Osteoblast (primary cell): ENCODE results near the gene RAPGEF1. TPM values are rescaled to one million over a fixed set of nuclear protein-coding genes. Genes with fewer than 3 reads are reported as not detected.
"Not testable (repeated sequence)": the region's sequence is repeated elsewhere in the genome, so short reads cannot be mapped to it uniquely, and the experiment has no call there.

ENCODE experiments used
- DNase-seq: peaks from one replicate; pipeline ENCODE4 v3.0.0; 2011; ENCODE audit warnings: low spot score, mixed read lengths; ENCODE audit not compliant: insufficient read length; ENCODE audit errors: missing footprints
- H2AFZ ChIP-seq: 2 replicates; pipeline ENCODE4 v1.6.0; 2011; ENCODE audit warnings: mild to moderate bottlenecking, low read length
- H3K27ac ChIP-seq: 2 replicates; pipeline ENCODE4 v1.5.1; 2011; ENCODE audit warnings: mild to moderate bottlenecking, low read depth, low read length, moderate library complexity
- H3K27me3 ChIP-seq: 2 replicates; pipeline ENCODE4 v1.6.0; 2012; ENCODE audit warnings: mild to moderate bottlenecking, control low read depth, inconsistent platforms, low read length, moderate library complexity; ENCODE audit not compliant: insufficient read depth
- H3K36me3 ChIP-seq: 2 replicates; pipeline ENCODE4 v1.5.1; 2011; ENCODE audit warnings: mild to moderate bottlenecking, low read length, control low read depth, moderate library complexity; ENCODE audit not compliant: insufficient read depth
- H3K4me1 ChIP-seq: 2 replicates; pipeline ENCODE4 v1.5.1; 2011; ENCODE audit warnings: mild to moderate bottlenecking, low read length, control low read depth, moderate library complexity; ENCODE audit not compliant: insufficient read depth
- H3K4me2 ChIP-seq: 2 replicates; pipeline ENCODE4 v1.6.0; 2011; ENCODE audit warnings: mild to moderate bottlenecking, low read length; ENCODE audit not compliant: insufficient read depth
- H3K4me3 ChIP-seq: fragments of 200-600 bp; sonication (generic); 3 replicates; pipeline ENCODE4 v1.5.1; 2012; ENCODE audit warnings: mild to moderate bottlenecking, low read length, inconsistent platforms; ENCODE audit not compliant: insufficient read depth
- H3K79me2 ChIP-seq: 2 replicates; pipeline ENCODE4 v1.6.0; 2012; ENCODE audit warnings: mild to moderate bottlenecking, low read length, control low read depth, inconsistent platforms; ENCODE audit not compliant: insufficient read depth
- H3K9me3 ChIP-seq: 2 replicates; pipeline ENCODE4 v1.5.1; 2011; ENCODE audit warnings: low read depth, low read length, control low read depth
- H4K20me1 ChIP-seq: 2 replicates; pipeline ENCODE4 v1.6.0; 2012; ENCODE audit warnings: mild to moderate bottlenecking, low read length, control low read depth; ENCODE audit not compliant: insufficient read depth
- total RNA-seq: library from RNA; depleted of rRNA; stranded (reverse); fragments of >200 nt; gene quantifications from 2 replicates; pipeline ENCODE4 v1.2.3, GENCODE V29; 2012
- TF ChIP-seq, protein P1 (sequence below): IDR thresholded peaks from 2 replicates; pipeline ENCODE4 v1.5.1; 2011; ENCODE audit warnings: mild to moderate bottlenecking, low read depth, low read length, moderate library complexity; ENCODE audit errors: extremely low read depth

The RAPGEF1 gene
- total RNA-seq, 1 donor, result 34.7 TPM

DNA sequence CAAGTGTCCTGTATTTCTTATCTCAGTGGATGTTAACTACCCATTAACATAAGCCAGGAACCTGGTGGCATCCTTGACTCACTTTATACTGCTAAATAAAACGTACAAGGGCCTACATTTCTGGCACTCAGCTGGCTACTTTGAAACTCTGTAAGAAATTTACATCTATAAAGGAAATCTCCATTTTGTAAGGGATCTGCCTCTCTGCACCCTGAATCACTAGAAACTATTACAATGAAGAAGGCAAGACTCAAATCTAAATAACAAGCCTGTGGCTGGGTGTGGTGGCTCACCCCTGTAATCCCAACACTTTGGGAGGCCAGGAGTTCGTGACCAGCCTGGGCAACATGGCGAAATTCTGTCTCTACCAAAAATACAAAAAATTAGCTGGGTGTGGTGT lies 51.5 kb downstream of the RAPGEF1 start:
- no peak for DNase-seq
- no peak overlapping the region for H3K27ac ChIP-seq
- no peak overlapping the region for H3K4me2 ChIP-seq
- TF ChIP-seq, protein P1, sequence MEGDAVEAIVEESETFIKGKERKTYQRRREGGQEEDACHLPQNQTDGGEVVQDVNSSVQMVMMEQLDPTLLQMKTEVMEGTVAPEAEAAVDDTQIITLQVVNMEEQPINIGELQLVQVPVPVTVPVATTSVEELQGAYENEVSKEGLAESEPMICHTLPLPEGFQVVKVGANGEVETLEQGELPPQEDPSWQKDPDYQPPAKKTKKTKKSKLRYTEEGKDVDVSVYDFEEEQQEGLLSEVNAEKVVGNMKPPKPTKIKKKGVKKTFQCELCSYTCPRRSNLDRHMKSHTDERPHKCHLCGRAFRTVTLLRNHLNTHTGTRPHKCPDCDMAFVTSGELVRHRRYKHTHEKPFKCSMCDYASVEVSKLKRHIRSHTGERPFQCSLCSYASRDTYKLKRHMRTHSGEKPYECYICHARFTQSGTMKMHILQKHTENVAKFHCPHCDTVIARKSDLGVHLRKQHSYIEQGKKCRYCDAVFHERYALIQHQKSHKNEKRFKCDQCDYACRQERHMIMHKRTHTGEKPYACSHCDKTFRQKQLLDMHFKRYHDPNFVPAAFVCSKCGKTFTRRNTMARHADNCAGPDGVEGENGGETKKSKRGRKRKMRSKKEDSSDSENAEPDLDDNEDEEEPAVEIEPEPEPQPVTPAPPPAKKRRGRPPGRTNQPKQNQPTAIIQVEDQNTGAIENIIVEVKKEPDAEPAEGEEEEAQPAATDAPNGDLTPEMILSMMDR, result no peak
- peaks cover 50% of the 10 kb centered on the region for H4K20me1 ChIP-seq
- no peaks in the 10 kb centered on the region for H3K36me3 ChIP-seq
- H3K4me1 ChIP-seq, result no peaks in the 10 kb centered on the region
- H3K79me2 ChIP-seq, result peaks cover 74% of the 10 kb centered on the region
- no peak overlapping the region for H3K4me3 ChIP-seq
- no peaks in the 10 kb centered on the region for H3K27me3 ChIP-seq
- no peak overlapping the region for H2AFZ ChIP-seq
- H3K9me3 ChIP-seq, result no peaks in the 10 kb centered on the region

DNA sequence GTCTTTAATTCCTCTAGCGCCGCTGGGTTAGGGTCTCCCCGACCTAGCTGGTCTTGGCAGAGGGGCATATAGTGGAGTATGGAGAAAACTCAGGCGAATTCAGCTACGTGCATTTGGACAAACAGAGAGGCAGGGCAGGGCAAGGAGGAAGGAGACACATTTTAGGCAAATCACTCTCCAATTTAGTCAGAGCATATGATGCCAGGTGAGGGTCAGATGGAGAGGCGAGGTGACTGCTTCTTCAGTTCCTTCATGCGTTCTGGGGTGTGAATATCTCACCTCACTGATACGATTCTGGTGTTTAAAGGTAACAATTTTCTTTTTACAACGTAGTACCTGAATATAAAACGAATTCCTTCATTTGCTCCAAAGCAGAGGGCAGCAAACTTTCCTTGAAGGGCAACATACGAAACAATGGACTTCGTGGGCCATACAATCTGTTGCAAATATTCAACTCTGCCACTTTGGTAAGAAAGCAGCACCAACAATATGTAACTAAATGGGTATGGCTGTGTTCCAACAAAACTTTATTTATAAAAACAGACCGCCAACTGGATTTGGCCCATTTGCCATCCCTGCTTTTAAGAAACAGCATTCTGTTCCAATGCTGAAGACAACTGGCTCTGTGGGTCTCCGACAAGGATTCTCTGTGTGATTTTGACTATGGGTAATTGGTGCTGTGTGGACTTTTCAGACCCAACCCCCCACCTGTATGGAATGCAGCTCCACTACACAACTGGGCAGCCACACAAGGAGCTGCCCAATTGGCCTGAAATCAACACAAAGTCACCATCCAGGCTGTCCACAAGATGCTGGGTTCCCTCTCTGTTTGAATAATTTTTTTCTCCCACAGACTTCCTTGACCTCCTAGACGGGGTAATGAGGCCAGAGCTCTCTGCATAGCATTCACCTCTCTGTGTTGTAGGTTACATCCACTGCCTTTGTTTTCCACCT lies 53.8 kb downstream of the RAPGEF1 start:
- H4K20me1 ChIP-seq, result peaks cover 31% of the 10 kb centered on the region
- no peak overlapping the region for H3K27ac ChIP-seq
- no peaks in the 10 kb centered on the region for H3K4me1 ChIP-seq
- no peak overlapping the region for H2AFZ ChIP-seq
- H3K4me3 ChIP-seq, result no peak overlapping the region
- TF ChIP-seq, protein P1, result no peak
- no peak overlapping the region for H3K4me2 ChIP-seq
- H3K79me2 ChIP-seq, result peaks cover 56% of the 10 kb centered on the region
- no peaks in the 10 kb centered on the region for H3K36me3 ChIP-seq
- H3K27me3 ChIP-seq, result no peaks in the 10 kb centered on the region
- H3K9me3 ChIP-seq, result no peaks in the 10 kb centered on the region
- DNase-seq, result no peak

DNA sequence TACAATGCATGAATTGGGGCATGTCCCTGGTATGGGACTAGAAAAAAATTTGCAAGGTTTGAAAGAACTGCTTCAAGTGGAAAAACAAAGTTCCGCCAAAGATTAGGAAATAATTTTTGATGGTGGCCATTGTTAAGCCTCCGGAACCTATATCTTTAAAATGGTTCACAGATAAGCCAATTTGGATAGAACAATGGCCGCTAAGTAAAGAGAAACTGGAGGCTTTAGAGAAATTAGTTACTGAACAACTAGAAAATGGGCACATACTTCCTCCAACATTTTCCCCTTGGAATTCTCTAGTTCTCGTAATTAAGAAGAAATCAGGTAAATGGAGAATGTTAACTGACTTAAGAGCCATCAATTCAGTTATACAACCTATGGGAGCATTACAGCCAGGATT lies 56.8 kb downstream of the RAPGEF1 start:
- not testable (repeated sequence) for H3K9me3 ChIP-seq, H3K36me3 ChIP-seq, H3K27ac ChIP-seq, H3K27me3 ChIP-seq, H2AFZ ChIP-seq, H3K4me3 ChIP-seq, H3K4me2 ChIP-seq, DNase-seq
- Histone ChIP-seq H4K20me1 (peaks cover 29% of the 10 kb centered on the region), H3K4me1 (peaks cover 19% of the 10 kb centered on the region), H3K79me2 (peaks cover 51% of the 10 kb centered on the region)

DNA sequence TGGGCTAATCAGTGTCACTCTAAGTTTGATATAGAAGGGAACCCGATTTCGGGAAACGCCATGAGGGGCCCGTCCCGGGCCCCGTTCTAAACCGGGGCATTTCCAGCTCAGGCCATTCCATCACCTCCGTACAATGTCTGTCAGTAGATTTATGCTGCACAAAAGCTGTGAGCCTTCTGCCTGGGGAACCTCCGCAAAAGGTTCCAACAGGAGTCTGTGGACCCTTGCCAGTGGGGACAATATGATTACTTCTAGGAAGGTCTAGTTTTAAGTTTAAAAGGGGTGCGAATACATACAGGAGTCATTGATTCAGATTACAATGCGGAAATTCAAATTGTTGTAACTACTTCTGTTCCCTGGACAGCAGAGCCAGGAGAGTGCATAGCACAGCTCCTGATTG lies 57.6 kb downstream of the RAPGEF1 start:
- H3K36me3 ChIP-seq, result no peaks in the 10 kb centered on the region
- no peaks in the 10 kb centered on the region for H3K27me3 ChIP-seq
- TF ChIP-seq, protein P1, result no peak
- peaks cover 43% of the 10 kb centered on the region for H3K79me2 ChIP-seq
- H3K27ac ChIP-seq, result no peak overlapping the region
- no peak overlapping the region for H3K4me3 ChIP-seq
- H3K4me2 ChIP-seq, result no peak overlapping the region
- peaks cover 22% of the 10 kb centered on the region for H4K20me1 ChIP-seq
- H3K4me1 ChIP-seq, result peaks cover 27% of the 10 kb centered on the region
- no peak overlapping the region for H2AFZ ChIP-seq
- H3K9me3 ChIP-seq, result no peaks in the 10 kb centered on the region
- DNase-seq, result no peak

DNA sequence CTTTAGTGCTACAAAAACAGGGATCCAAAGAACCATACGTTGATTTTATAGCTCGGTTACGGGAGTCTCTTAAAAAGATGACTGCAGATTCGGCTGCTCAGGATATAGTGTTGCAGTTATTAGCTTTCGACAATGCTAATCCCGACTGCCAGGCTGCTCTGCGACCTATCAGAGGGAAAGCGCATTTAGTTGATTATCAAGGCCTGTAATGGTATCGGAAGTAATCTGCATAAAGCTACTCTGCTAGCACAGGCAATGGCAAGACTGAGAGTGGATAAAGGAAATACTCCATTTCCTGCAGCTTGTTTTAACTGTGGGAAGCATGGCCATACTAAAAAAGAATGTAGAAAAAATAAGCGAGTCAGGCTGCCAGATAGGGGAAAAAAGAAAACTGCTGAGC lies 58.0 kb downstream of the RAPGEF1 start:
- H4K20me1 ChIP-seq, result peaks cover 22% of the 10 kb centered on the region
- H3K27me3 ChIP-seq, H3K4me2 ChIP-seq, H3K27ac ChIP-seq, H3K36me3 ChIP-seq, H3K4me3 ChIP-seq, H2AFZ ChIP-seq, DNase-seq, H3K9me3 ChIP-seq: not testable (repeated sequence)
- H3K4me1 ChIP-seq, result peaks cover 31% of the 10 kb centered on the region
- H3K79me2 ChIP-seq, result peaks cover 39% of the 10 kb centered on the region

DNA sequence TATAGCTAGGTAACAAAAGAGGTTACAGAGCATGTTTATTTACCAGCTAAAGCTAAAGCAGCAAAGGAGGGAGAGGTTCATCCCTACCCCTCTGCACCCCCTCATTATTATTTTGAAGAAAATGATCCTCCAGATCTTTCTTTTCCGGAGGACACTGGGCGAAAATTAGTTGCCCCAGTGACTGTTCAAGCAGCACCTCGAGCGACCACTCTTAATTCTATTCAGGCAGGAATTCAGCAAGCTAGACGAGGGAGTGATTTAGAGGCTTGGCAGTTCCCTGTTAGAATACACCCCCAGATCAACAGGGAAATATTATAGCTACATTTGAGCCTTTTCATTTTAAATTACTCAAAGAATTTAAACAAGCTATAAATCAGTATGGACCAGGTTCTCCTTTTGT lies 58.8 kb downstream of the RAPGEF1 start:
- H3K4me2 ChIP-seq, H3K4me3 ChIP-seq, DNase-seq, H3K9me3 ChIP-seq, H3K27me3 ChIP-seq, H3K36me3 ChIP-seq, H2AFZ ChIP-seq, H3K27ac ChIP-seq: not testable (repeated sequence)
- peaks cover 15% of the 10 kb centered on the region for H4K20me1 ChIP-seq
- H3K4me1 ChIP-seq, result peaks cover 38% of the 10 kb centered on the region
- H3K79me2 ChIP-seq, result peaks cover 37% of the 10 kb centered on the region
